B cell (primary cell): Measurements from ENCODE around the gene UBN1. TPM values are rescaled to one million over a fixed set of nuclear protein-coding genes. Genes with fewer than 3 reads are reported as not detected.

Source experiments
- ATAC-seq: fragments of 200-7000 bp; cut with Tn5 transposase; one replicate; pipeline ENCODE4 v1.10.0; 2021; ENCODE audit warnings: low read depth, mild to moderate bottlenecking, moderate number of reproducible peaks, moderate library complexity
- CTCF ChIA-PET: fragments of 350-600 bp; sonication (Branson Sonifier 250); formaldehyde crosslinking; loops from one replicate; lab custom pipeline; 2021; ENCODE audit warnings: antibody characterized with exemption, inconsistent platforms; lab: Charles Lee
- POLR2A ChIA-PET: fragments of 350-600 bp; sonication (Branson Sonifier 250); formaldehyde crosslinking; loops from one replicate; lab custom pipeline; 2021; ENCODE audit warnings: antibody characterized with exemption; lab: Charles Lee
- DNase-seq: peaks from one replicate; pipeline ENCODE4 v3.0.0; 2013
- H2AFZ ChIP-seq: 2 replicates; pipeline ENCODE4 v1.6.1; 2012; ENCODE audit warnings: mild to moderate bottlenecking, low read depth, low read length; ENCODE audit not compliant: insufficient read depth, poor library complexity, severe bottlenecking
- H3K27ac ChIP-seq, 2 donors: 1 replicate in 1 of 2; 2 replicates in 1 of 2; pipeline ENCODE4 v1.5.1; 2012 to 2013; ENCODE audit warnings: low read length in 2 of 2, mild to moderate bottlenecking in 2 of 2, moderate library complexity in 1 of 2
- H3K27me3 ChIP-seq, 4 experiments: fragments of 200-600 bp in 1 of 4; sonication (generic) in 1 of 4; replicated peaks in 1 of 4; 1 replicate in 2 of 4; 2 replicates in 2 of 4; pipeline versions ENCODE4 v1.6.1 to v1.7.0; 2013 to 2016; ENCODE audit warnings: low read length in 3 of 4, mild to moderate bottlenecking in 2 of 4, mixed read lengths in 1 of 4, moderate library complexity in 1 of 4; ENCODE audit not compliant: insufficient read depth in 4 of 4, control insufficient read depth in 3 of 4; ENCODE audit errors: control extremely low read depth in 1 of 4
- H3K36me3 ChIP-seq, 2 experiments: replicated peaks in 1 of 2; 1 replicate in 1 of 2; 2 replicates in 1 of 2; pipeline versions ENCODE4 v1.6.1 to v1.7.1; 2013; ENCODE audit warnings: low read length in 1 of 2; ENCODE audit not compliant: insufficient read depth in 2 of 2, control insufficient read depth in 1 of 2; ENCODE audit errors: control extremely low read depth in 1 of 2, extremely low read depth in 1 of 2
- H3K4me1 ChIP-seq, 2 donors: fragments of 200-600 bp in 1 of 2; sonication (generic) in 1 of 2; 1 replicate in 1 of 2; 2 replicates in 1 of 2; pipeline versions ENCODE4 v1.5.1 to v1.6.1; 2013 to 2017; ENCODE audit warnings: low read length in 2 of 2; ENCODE audit not compliant: control insufficient read depth in 2 of 2, insufficient read depth in 2 of 2
- H3K4me2 ChIP-seq: replicated peaks from 2 replicates; pipeline ENCODE3; 2012; ENCODE audit warnings: mild to moderate bottlenecking, low read depth, low read length; ENCODE audit not compliant: poor library complexity, severe bottlenecking
- H3K4me3 ChIP-seq, 5 experiments: fragments of 200-600 bp in 1 of 5; sonication (generic) in 1 of 5; 1 replicate in 3 of 5; 2 replicates in 2 of 5; pipeline versions ENCODE4 v1.5.1 to v1.7.0; 2011 to 2016; ENCODE audit warnings: low read length in 4 of 5, mild to moderate bottlenecking in 4 of 5, low read depth in 2 of 5, control low read depth in 1 of 5, moderate library complexity in 1 of 5; ENCODE audit not compliant: insufficient read depth in 1 of 5; ENCODE audit errors: control extremely low read depth in 1 of 5, extremely low read depth in 1 of 5
- H3K79me2 ChIP-seq: fragments of 200-600 bp; sonication (generic); one replicate; pipeline ENCODE4 v1.6.0; 2016; ENCODE audit warnings: low read length; ENCODE audit not compliant: control insufficient read depth, insufficient read depth
- H3K9ac ChIP-seq: fragments of 200-600 bp; sonication (generic); 2 replicates; pipeline ENCODE4 v1.6.1; 2017; ENCODE audit warnings: mild to moderate bottlenecking, low read length, moderate library complexity
- H3K9me3 ChIP-seq, 3 donors: one replicate each; pipeline versions ENCODE4 v1.6.1 to v1.7.1; 2013; ENCODE audit warnings: low read length in 2 of 3; ENCODE audit not compliant: control insufficient read depth in 2 of 3, insufficient read depth in 1 of 3; ENCODE audit errors: control extremely low read depth in 1 of 3
- H4K20me1 ChIP-seq: 2 replicates; pipeline ENCODE4 v1.6.0; 2012; ENCODE audit warnings: mild to moderate bottlenecking, low read length; ENCODE audit not compliant: insufficient read depth, control insufficient read depth, poor library complexity, severe bottlenecking
- H3K27ac Mint-ChIP-seq: one replicate; pipeline ENCODE4 v1.8.0; 2021; ENCODE audit warnings: mixed read lengths
- H3K27me3 Mint-ChIP-seq: one replicate; pipeline ENCODE4 v1.8.0; 2021; ENCODE audit warnings: mixed read lengths
- H3K4me1 Mint-ChIP-seq: one replicate; pipeline ENCODE4 v1.8.0; 2021; ENCODE audit warnings: mixed read lengths
- H3K4me3 Mint-ChIP-seq: one replicate; pipeline ENCODE4 v1.8.0; 2021; ENCODE audit warnings: mixed read lengths
- H3K9me3 Mint-ChIP-seq: one replicate; pipeline ENCODE4 v1.8.0; 2022; ENCODE audit warnings: mixed read lengths; ENCODE audit not compliant: insufficient read depth
- CTCF ChIP-seq: fragments of 200-600 bp; IDR thresholded peaks from one replicate; pipeline ENCODE4 v1.8.0; 2022; ENCODE audit warnings: antibody characterized with exemption, mild to moderate bottlenecking
- EZH2 ChIP-seq: IDR thresholded peaks from 2 replicates; pipeline ENCODE4 v1.6.1; 2012; ENCODE audit warnings: borderline replicate concordance, low read depth, mild to moderate bottlenecking, moderate library complexity, low read length; ENCODE audit not compliant: insufficient read depth, poor library complexity, severe bottlenecking
- WGBS: methylation state at CpG from one replicate; pipeline ENCODE4 v1.1.5; 2013; ENCODE audit warnings: missing lambda C conversion rate; ENCODE audit not compliant: insufficient coverage; 5-methylcytosine and 5-hydroxymethylcytosine counted together
- intact Hi-C: fragments of 100-400 bp; cut with micrococcal nuclease; formaldehyde crosslinking; loops from one replicate; pipeline ENCODE4 v1.10.0; 2022
- polyA plus RNA-seq: library from polyadenylated mRNA; depleted of rRNA; stranded (reverse); fragments of >200 nt; gene quantifications from 2 replicates; pipeline ENCODE4 v1.2.3, GENCODE V29; 2012
- total RNA-seq, 2 donors: library from RNA; stranded (reverse); fragments of 120-200 nt in 1 of 2; gene quantifications; 1 replicate in 1 of 2; 2 replicates in 1 of 2; pipeline versions ENCODE4 v1.2.3 to v1.2.4, GENCODE V29; 2013 to 2022

The UBN1 gene
- total and polyA plus RNA-seq, 2 donors (not counting 1 experiment from before 2014, with no cell fraction given), result 16.6 to 38.1 TPM

GRCh38 chr16:4852221-4852872, 5.1 kb downstream of the UBN1 start:
- no peaks in the 10 kb centered on the region for H3K27me3 ChIP-seq
- ChIA-PET CTCF (no interaction called here), POLR2A (no interaction called here)
- no peak overlapping the region for H3K9ac ChIP-seq
- no peak overlapping the region for H3K4me3 Mint-ChIP-seq
- peaks cover 14 to 19% of the 10 kb centered on the region in 2 donors for H3K4me1 ChIP-seq
- H4K20me1 ChIP-seq, result peaks cover 24% of the 10 kb centered on the region
- H3K79me2 ChIP-seq, result peaks cover 65% of the 10 kb centered on the region
- no peak overlapping the region for H3K4me2 ChIP-seq
- no peak for ATAC-seq
- H3K9me3 Mint-ChIP-seq, result no peaks in the 10 kb centered on the region
- no peak overlapping the region for H3K27ac ChIP-seq
- H3K9me3 ChIP-seq, result no peaks in the 10 kb centered on the region
- no peaks in the 10 kb centered on the region for H3K27me3 Mint-ChIP-seq
- 100% methylated on average over 1 of the region's 1 CpG for WGBS
- TF ChIP-seq EZH2, result no peak
- no peak for TF ChIP-seq CTCF
- no peak overlapping the region for H3K4me3 ChIP-seq
- peaks cover 24% of the 10 kb centered on the region for H3K4me1 Mint-ChIP-seq
- H2AFZ ChIP-seq, result no peak overlapping the region
- H3K27ac Mint-ChIP-seq, result no peak overlapping the region
- intact Hi-C loops, result no loop called here
- no peak for DNase-seq
- H3K36me3 ChIP-seq, result peaks cover 2 to 26% of the 10 kb centered on the region in 2 experiments

DNA sequence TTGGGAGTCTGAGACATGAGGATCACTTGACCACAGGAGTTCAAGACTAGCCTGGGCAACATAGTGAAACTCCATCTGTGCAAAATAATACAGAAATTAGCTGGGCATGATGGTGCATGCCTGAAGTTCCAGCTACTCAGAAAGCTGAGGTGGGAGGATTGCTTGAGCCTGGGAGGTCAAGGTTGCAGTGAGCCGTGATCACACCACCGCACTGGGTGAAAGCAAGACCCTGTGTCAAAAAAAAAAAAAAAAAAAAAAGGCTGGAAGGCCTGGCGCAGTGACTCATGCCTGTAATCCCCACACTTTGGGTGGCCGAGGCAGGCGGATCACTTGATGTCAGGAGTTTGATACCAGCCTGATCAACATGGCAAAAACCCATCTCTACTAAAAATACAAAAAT, 8.1 kb downstream of the UBN1 start:
- ATAC-seq, result no peak

More for the DNA sequence above, 8.1 kb downstream of the UBN1 start:
- Histone ChIP-seq H3K27ac (no peak overlapping the region), H3K79me2 (peaks cover 65% of the 10 kb centered on the region), H4K20me1 (peaks cover 9% of the 10 kb centered on the region), H3K9me3 (no peaks in the 10 kb centered on the region), H2AFZ (no peak overlapping the region), H3K4me1 (peaks cover 0 to 1% of the 10 kb centered on the region in 2 donors), H3K4me2 (no peak overlapping the region), H3K36me3 (peaks cover 11 to 56% of the 10 kb centered on the region in 2 experiments), H3K9ac (no peak overlapping the region), H3K4me3 (no peak overlapping the region), H3K27me3 (no peaks in the 10 kb centered on the region)
- intact Hi-C loops, result no loop called here
- Mint-ChIP-seq H3K27me3 (no peaks in the 10 kb centered on the region), H3K4me1 (peaks cover 7% of the 10 kb centered on the region), H3K27ac (no peak overlapping the region), H3K4me3 (no peak overlapping the region), H3K9me3 (no peaks in the 10 kb centered on the region)
- TF ChIP-seq EZH2 (no peak), CTCF (no peak)
- CTCF ChIA-PET, result no interaction called here
- no peak for DNase-seq
- WGBS, result 75% methylated on average over 4 of the region's 5 CpGs
- POLR2A ChIA-PET, result no interaction called here
